Astrocyte of the cerebellum (primary cell): ENCODE data around the gene TMEM212.

Experiments used
- DNase-seq: peaks from one replicate; pipeline ENCODE4 v3.0.0-alpha.2; 2011; ENCODE audit warnings: low read depth
- H3K4me3 ChIP-seq: 2 replicates; pipeline ENCODE4 v1.5.1; 2011; ENCODE audit warnings: mild to moderate bottlenecking, low read depth, low read length, moderate library complexity
- CTCF ChIP-seq: IDR thresholded peaks from 2 replicates; pipeline ENCODE4 v1.5.1; 2012; ENCODE audit warnings: low read length, low read depth, moderate library complexity, mild to moderate bottlenecking; ENCODE audit errors: missing control alignments
- in situ Hi-C: cut with HindIII; loops from 2 replicates; pipeline ENCODE4 v1.10.0; 2017; ENCODE audit warnings: low sequenced_read_pairs

Gene TMEM212

GRCh38 chr3:171802590-171802956 lies 40.6 kb upstream of the TMEM212 start:
- TF ChIP-seq CTCF: no peak
- in situ Hi-C loops: no loop called here
- DNase-seq: no peak
- H3K4me3 ChIP-seq: no peak overlapping the region

- no peak for TF ChIP-seq CTCF
- H3K4me3 ChIP-seq: no peak overlapping the region
- in situ Hi-C loops: no loop called here
- DNase-seq: no peak
Observed at GRCh38 chr3:171803044-171803443, 40.1 kb upstream of the TMEM212 start.

DNA sequence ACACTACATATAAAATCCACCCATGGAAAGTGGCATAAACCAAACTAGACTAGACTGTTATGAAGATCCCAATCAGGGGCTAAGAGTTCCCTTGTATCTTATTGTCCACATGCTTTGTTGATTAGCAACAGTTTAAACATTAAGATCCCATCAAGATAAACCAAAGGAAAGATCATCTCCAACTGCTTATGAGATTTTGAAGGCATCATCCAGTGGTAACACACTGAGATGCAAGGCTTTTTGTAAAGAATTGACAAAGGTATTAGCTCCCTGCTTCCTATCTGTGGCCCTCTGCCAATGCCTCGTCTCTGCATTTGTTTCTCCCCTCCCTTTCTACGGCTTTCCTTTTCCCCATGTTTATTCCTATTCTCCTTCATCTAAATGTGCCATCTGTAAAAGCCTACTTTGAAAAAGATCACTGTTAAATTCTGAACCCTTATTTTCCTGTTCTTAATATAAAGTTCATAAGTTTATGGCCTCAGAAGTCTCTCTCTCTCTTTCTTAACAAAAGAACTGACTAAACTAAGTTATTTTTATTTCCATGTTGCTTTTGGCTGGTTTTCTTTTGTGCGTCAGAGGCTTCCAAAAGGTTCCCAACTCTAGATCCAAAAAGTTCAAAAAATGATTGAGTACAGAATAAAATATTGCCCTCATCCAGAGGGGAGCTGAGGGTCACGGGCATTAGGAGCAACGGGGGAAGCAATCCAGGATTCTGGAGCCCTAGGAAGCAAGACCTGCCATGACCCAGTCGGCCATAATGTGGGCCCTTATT lies 38.3 kb upstream of the TMEM212 start:
- no peak for TF ChIP-seq CTCF
- no peak overlapping the region for H3K4me3 ChIP-seq
- DNase-seq: no peak
- in situ Hi-C loops: no loop called here

DNA sequence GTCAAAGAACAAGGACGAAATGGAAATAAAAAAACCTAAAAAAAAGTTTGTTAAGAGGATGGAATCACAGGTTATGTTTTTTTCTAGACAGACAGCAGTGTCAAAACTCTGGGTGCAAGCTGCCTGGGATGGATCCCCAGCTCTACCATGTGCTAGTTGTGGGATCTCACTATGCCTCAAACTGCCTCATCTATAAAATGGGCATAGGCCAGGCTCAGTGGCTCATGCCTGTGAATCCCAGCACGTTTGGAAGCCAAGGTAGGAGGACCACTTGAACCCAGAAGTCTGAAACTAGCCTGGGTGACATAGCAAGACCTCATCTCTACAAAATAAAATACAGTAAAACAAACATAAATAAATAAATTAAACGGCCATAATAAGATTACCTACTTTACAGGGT lies 37.5 kb upstream of the TMEM212 start:
- DNase-seq: no peak
- in situ Hi-C loops: no loop called here
- TF ChIP-seq CTCF: no peak
- H3K4me3 ChIP-seq: no peak overlapping the region

GRCh38 chr3:171806200-171807128 lies 36.7 kb upstream of the TMEM212 start:
- H3K4me3 ChIP-seq: no peak overlapping the region
- in situ Hi-C loops: no loop called here
- no peak for TF ChIP-seq CTCF

DNA sequence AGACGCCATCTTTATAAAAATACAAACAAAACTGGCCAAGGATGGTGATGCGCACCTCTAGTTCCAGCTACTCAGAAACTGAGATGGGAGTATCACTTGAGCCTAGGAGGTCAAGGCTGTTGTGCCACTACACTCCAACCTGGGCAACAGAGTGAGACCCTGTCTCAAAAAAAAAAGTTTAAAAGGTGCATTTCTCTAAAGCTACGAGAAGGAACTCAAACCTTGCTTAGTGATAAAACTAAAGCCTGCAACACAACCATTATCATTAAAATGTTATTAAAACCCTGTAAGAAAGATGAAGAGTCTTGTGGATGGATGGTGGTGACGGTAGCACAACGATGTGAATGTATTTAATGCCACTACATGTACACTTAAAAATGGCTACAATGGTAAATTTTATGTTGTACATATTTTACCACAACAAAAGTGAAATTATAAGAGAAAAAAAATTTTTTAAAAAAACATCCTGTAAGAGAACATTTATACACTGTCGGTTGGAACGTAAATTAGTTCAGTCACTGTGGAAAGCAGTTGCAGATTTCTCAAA lies 35.9 kb upstream of the TMEM212 start:
- no peak for TF ChIP-seq CTCF

More at GRCh38 chr3:171806200-171807128, 36.7 kb upstream of the TMEM212 start:
- no peak for DNase-seq

More for the DNA sequence above, 35.9 kb upstream of the TMEM212 start:
- DNase-seq: no peak
- H3K4me3 ChIP-seq: no peak overlapping the region
- in situ Hi-C loops: no loop called here
